Common myeloid progenitor, CD34-positive (primary cell): ENCODE measurements around the gene CILP2.
A peak's percentile ranks its signal among the peaks of the same experiment; 100 is the strongest.

Source experiments
- CTCF ChIA-PET: fragments of 350-600 bp; sonication (Branson Sonifier 250); formaldehyde crosslinking; loops from one replicate; lab custom pipeline; 2021; ENCODE audit warnings: antibody characterized with exemption; lab: Charles Lee
- POLR2A ChIA-PET: fragments of 350-600 bp; sonication (Branson Sonifier 250); formaldehyde crosslinking; loops from one replicate; lab custom pipeline; 2021; ENCODE audit warnings: antibody characterized with exemption; lab: Charles Lee
- DNase-seq, 3 donors: peaks; one replicate each; pipeline versions ENCODE4 v3.0.0 to v3.0.0-alpha.2; 2013
- H3K27ac ChIP-seq, 2 experiments: 1 replicate in 1 of 2; 2 replicates in 1 of 2; pipeline ENCODE4 v1.7.0; 2013; ENCODE audit warnings: inconsistent platforms in 2 of 2, low read length in 2 of 2, mild to moderate bottlenecking in 2 of 2, low read depth in 1 of 2, moderate library complexity in 1 of 2; ENCODE audit not compliant: severe bottlenecking in 2 of 2, insufficient read depth in 1 of 2, poor library complexity in 1 of 2
- H3K27me3 ChIP-seq, 5 experiments: replicated peaks in 2 of 5; 1 replicate in 3 of 5; 2 replicates in 2 of 5; pipeline versions ENCODE4 v1.6.1 to v1.7.0; 2013; ENCODE audit warnings: low read length in 4 of 5, mild to moderate bottlenecking in 2 of 5, moderate library complexity in 2 of 5, inconsistent platforms in 1 of 5; ENCODE audit not compliant: insufficient read depth in 5 of 5, control insufficient read depth in 4 of 5
- H3K36me3 ChIP-seq, 4 experiments: 1 replicate in 2 of 4; 2 replicates in 2 of 4; pipeline versions ENCODE4 v1.6.1 to v1.7.0; 2013; ENCODE audit warnings: low read length in 3 of 4, control low read depth in 1 of 4, mild to moderate bottlenecking in 1 of 4; ENCODE audit not compliant: control insufficient read depth in 4 of 4, insufficient read depth in 4 of 4
- H3K4me1 ChIP-seq, 4 experiments: 1 replicate in 3 of 4; 2 replicates in 1 of 4; pipeline versions ENCODE4 v1.6.1 to v1.7.1; 2013; ENCODE audit warnings: low read length in 3 of 4, mild to moderate bottlenecking in 3 of 4, control low read depth in 1 of 4, inconsistent platforms in 1 of 4, moderate library complexity in 1 of 4; ENCODE audit not compliant: control insufficient read depth in 4 of 4, insufficient read depth in 4 of 4; ENCODE audit errors: control extremely low read depth in 1 of 4
- H3K4me3 ChIP-seq, 7 experiments: 1 replicate in 4 of 7; 2 replicates in 3 of 7; pipeline versions ENCODE4 v1.5.1 to v1.7.0; 2013; ENCODE audit warnings: mild to moderate bottlenecking in 7 of 7, low read length in 6 of 7, moderate library complexity in 6 of 7, inconsistent platforms in 2 of 7, low read depth in 2 of 7, control low read depth in 1 of 7; ENCODE audit not compliant: insufficient read depth in 4 of 7, control insufficient read depth in 1 of 7; ENCODE audit errors: extremely low read depth in 1 of 7
- H3K9me3 ChIP-seq, 5 experiments: 1 replicate in 4 of 5; 2 replicates in 1 of 5; pipeline versions ENCODE4 v1.6.1 to v1.7.1; 2013; ENCODE audit warnings: low read length in 4 of 5, mild to moderate bottlenecking in 2 of 5, inconsistent platforms in 1 of 5, low read depth in 1 of 5, moderate library complexity in 1 of 5; ENCODE audit not compliant: control insufficient read depth in 4 of 5, insufficient read depth in 2 of 5; ENCODE audit errors: control extremely low read depth in 1 of 5
- WGBS: methylation state at CpG from one replicate; pipeline ENCODE4 v1.1.5; 2013; ENCODE audit not compliant: insufficient coverage; 5-methylcytosine and 5-hydroxymethylcytosine counted together

The CILP2 gene

DNA sequence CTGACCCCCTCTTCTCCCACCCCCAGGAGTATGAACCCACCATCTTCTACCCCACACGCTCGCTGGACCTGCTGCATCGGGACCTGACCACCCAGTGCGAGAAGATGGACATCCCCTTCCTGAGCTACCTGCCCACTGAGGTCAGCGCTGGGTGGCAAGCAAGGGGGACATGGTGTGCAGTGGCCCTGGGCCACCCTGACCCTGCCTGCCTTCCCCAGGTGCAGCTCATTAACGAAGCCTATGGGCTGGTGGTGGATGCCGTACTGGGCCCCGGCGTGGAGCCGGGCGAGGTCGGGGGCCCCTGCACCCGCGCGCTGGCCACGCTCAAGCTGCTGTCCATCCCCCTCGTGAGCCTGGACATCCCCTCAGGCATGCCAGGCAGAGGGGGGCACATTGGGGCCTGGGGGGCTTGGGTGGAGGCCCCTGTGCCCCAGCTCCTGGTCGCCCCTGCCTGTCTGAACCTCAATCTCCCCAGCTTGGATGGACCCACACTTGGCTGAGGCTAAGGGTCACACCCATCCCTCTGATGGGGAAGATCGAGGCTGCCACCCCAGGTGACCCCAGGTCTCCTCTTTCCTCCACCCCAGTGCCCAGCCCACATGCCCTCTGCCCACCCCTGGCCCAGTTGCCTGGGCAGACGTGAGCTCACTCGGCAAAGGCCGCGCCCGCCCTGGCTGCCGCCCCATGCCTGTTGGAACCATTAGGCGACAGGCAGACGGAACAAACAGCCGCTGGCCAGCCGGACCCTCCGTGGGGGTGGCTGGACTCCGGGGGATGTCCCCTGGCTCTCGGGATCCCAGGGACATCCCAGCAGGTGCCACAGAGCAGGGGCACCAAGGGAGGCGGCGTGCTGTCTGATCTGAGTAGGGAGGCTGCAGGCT is 2.5 kb upstream of the CILP2 start:
- Histone ChIP-seq H3K9me3 (no peaks in the 10 kb centered on the region), H3K27ac (no peak overlapping the region), H3K4me3 (no peak overlapping the region), H3K4me1 (peaks cover 0 to 27% (median 20%) of the 10 kb centered on the region in 4 experiments), H3K27me3 (peaks cover 0 to 37% (median 16%) of the 10 kb centered on the region in 5 experiments), H3K36me3 (no peaks in the 10 kb centered on the region)
- no peak for DNase-seq
- 96% methylated on average over 27 of the region's 34 CpGs for WGBS
- ChIA-PET CTCF (interaction anchor here (0.6 to 2.7 kb wide), 3 partner anchors 18 to 108 kb away, joined by 3 to 13 read pairs (median 4); partner anchors contain the start of gene GMIP), POLR2A (no interaction called here)

DNA sequence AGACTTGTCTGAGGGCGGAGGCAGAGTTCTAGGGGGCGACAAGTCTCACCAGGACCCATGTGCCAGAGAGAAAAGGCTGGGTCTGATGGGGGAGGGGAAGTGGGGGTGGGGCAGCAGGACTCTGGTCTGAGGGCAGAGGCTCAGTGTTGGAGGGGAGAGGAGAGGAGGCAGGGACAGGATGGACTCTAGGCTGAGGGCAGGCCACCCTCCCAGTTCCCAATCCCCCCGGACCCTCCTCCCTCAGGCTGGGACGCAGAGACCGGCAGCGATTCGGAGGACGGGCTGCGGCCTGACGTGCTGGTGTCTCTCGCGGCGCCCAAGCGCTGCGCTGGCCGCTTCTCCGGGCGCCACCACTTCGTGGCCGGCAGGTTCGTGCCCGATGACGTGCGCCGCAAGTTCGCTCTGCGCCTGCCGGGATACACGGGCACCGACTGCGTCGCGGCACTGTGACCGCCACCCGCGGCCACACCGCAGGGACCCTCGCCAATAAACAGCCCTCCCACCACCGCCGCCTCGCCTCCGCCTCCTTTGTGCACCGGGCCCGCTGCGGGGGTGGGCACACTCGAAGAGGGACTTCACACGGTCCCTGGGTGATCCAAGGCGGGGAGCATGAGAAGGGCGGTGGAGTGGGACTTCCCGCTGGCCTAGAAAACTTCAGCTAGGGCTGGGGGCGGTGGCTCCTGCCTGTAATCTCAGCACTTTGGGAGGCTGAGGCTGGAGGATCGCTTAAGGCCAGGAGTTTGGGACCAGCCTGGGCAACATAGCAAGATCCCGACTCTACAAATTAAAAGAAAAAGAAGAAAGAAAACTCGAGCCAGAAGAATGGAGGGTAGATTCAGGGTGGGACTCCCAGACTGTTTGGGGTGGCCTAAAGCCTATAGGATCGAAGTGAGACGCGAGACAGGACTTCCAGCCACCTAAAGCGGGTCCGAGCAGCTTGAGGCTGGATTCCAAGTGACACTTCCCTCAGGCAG is 703 bp upstream of the CILP2 start:
- peaks cover 0 to 55% (median 24%) of the 10 kb centered on the region in 5 experiments for H3K27me3 ChIP-seq
- H3K27ac ChIP-seq: no peak overlapping the region
- POLR2A ChIA-PET: no interaction called here

DNA sequence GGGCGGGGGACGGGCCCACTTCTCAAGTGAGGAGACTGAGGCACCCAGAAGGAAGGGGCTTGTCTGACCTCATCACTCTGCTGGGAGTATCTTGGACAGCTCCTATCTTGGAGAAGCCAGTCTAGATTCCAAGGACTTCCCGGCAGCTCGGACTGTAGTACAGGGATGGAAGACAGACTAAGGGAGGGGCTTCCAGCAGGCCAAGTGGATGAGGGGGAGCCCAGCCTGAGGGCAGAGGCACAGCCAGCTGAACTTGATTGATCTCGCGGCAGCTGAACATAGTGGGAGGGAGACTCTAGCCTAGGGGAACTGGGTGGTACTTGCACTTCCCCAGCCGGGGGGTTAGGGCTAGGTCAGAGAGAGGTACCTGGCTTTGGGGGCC is 711 bp downstream of the CILP2 start:
- CTCF ChIA-PET: no interaction called here
- POLR2A ChIA-PET: no interaction called here
- no peak overlapping the region for H3K4me3 ChIP-seq
- WGBS: 21% methylated on average over 6 of the region's 7 CpGs
- no peaks in the 10 kb centered on the region for H3K9me3 ChIP-seq
- H3K27me3 ChIP-seq: peaks cover 0 to 63% (median 24%) of the 10 kb centered on the region in 5 experiments
- no peak overlapping the region for H3K27ac ChIP-seq
- H3K4me1 ChIP-seq: peaks cover 0 to 41% (median 26%) of the 10 kb centered on the region in 4 experiments
- no peaks in the 10 kb centered on the region for H3K36me3 ChIP-seq
- peak in 2 of 3 donors; percentile 40 to 51 for DNase-seq

More for the DNA sequence above, 703 bp upstream of the CILP2 start:
- peak in 1 of 3 donors; percentile 43 for DNase-seq
- Histone ChIP-seq H3K4me1 (peaks cover 0 to 37% (median 27%) of the 10 kb centered on the region in 4 experiments), H3K9me3 (no peaks in the 10 kb centered on the region), H3K4me3 (peak overlapping the region in 2 of 7 experiments; percentile 11 to 17), H3K36me3 (no peaks in the 10 kb centered on the region)
- CTCF ChIA-PET: interaction anchor here (1.0 to 2.7 kb wide), 2 partner anchors 9 to 16 kb away, joined by 3 to 13 read pairs; no protein-coding TSS in a partner anchor
- WGBS: 43% methylated on average over 34 of the region's 59 CpGs

DNA sequence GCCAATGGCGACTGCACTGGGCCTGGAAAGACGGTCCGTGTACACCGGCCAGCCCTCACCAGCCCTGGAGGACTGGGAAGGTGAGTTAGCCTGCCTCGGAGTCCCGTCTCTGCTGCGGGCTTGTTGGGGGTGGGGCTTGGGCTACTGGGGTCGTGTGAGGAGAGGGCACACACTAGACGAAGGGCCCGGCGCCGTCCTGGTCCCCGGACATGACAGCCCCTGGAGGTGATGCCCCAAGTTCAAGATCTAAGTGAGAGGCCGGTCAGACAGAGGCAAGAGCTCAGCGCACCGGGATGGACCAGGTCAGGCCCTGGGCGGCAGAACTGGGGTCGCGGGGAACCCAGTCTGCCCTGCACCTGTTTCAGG is 1.6 kb downstream of the CILP2 start:
- CTCF ChIA-PET: no interaction called here

DNA sequence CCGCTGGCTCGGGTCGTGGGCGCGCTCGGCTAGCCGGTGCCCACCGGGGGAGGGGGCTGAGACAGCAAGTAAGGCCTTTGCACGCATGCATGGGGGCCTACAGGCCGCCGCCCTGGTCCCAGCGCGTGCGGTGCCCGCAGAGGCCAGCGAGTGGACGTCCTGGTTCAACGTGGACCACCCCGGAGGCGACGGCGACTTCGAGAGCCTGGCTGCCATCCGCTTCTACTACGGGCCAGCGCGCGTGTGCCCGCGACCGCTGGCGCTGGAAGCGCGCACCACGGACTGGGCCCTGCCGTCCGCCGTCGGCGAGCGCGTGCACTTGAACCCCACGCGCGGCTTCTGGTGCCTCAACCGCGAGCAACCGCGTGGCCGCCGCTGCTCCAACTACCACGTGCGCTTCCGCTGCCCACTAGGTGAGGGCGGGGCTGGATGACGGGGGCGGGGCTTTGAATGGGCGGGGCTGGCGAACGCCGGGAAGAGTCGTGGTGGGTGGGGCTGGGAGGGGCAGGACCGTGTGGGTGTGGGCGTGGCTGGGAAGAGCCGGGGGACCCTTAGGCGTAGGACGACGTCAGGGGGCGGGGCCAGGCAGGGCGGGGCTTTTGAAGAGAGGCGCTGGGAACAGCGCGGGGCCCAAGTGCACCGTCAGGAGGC is 2.1 kb downstream of the CILP2 start:
- Histone ChIP-seq H3K9me3 (peaks cover 0 to 5% (median 0%) of the 10 kb centered on the region in 5 experiments), H3K4me3 (peak overlapping the region in 5 of 7 experiments; percentile 15 to 66 (median 57)), H3K36me3 (no peaks in the 10 kb centered on the region), H3K27me3 (peaks cover 0 to 71% (median 24%) of the 10 kb centered on the region in 5 experiments), H3K27ac (no peak overlapping the region), H3K4me1 (peaks cover 0 to 41% (median 26%) of the 10 kb centered on the region in 4 experiments)
- ChIA-PET CTCF (interaction anchor here (0.8 to 0.9 kb wide), 2 partner anchors 7 to 10 kb away, joined by 3 read pairs; no protein-coding TSS in a partner anchor), POLR2A (no interaction called here)
- DNase-seq: peak; percentile 79 to 81 (median 80)
- WGBS: 13% methylated on average over 69 of the region's 74 CpGs

More for the DNA sequence above, 1.6 kb downstream of the CILP2 start:
- Histone ChIP-seq H3K4me1 (peaks cover 0 to 41% (median 26%) of the 10 kb centered on the region in 4 experiments), H3K4me3 (no peak overlapping the region), H3K9me3 (no peaks in the 10 kb centered on the region), H3K27me3 (peaks cover 0 to 70% (median 24%) of the 10 kb centered on the region in 5 experiments), H3K36me3 (no peaks in the 10 kb centered on the region), H3K27ac (no peak overlapping the region)
- DNase-seq: no peak
- POLR2A ChIA-PET: no interaction called here
- 28% methylated on average over 15 of the region's 19 CpGs for WGBS

DNA sequence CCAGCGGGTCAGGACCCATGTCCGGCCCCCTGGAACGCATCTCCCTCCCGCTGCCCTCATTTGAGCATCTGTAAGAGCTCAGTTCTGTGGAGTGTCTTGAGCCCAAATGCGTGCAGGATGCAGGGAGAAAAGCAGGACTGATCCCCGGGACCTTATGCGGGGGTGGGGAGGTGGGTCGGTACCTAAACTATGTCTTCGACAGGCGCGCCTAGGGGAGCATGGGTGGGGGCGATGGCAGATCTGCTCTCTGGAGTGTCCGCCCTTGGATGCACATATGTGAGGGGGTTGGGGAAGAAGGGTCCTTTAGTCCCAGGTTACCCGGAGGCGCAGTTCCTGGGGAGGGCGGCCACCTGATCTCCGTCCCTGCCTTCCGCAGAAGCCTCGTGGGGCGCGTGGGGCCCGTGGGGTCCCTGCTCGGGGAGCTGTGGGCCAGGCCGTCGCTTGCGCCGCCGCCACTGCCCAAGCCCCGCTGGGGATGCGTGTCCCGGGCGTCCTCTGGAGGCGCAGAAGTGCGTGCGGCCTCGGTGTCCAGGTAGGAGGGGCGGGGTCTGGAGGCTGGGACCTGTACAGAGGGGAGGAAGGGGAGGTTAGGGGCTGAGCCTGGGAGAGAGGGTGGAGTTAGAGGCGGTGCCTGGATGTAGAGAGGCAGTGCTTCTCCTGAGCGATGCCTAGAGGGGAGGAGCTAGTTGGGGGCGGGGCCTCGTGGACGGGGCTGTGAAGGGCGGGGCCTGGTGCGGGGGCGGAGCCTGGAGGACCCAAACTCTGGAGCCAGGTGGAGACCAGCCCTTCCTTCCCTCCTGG is 2.9 kb downstream of the CILP2 start:
- peaks cover 0 to 41% (median 26%) of the 10 kb centered on the region in 4 experiments for H3K4me1 ChIP-seq
- CTCF ChIA-PET: interaction anchor here (0.8 to 1.0 kb wide), 4 partner anchors 8 to 27 kb away, joined by 3 read pairs; no protein-coding TSS in a partner anchor
- peaks cover 0 to 5% (median 0%) of the 10 kb centered on the region in 5 experiments for H3K9me3 ChIP-seq
- 3% methylated on average over 31 of the region's 45 CpGs for WGBS
- peak overlapping the region in 6 of 7 experiments; percentile 15 to 66 (median 53) for H3K4me3 ChIP-seq
- peak; percentile 52 to 81 (median 76) for DNase-seq
- POLR2A ChIA-PET: no interaction called here
- H3K36me3 ChIP-seq: no peaks in the 10 kb centered on the region
- no peak overlapping the region for H3K27ac ChIP-seq
- H3K27me3 ChIP-seq: peaks cover 0 to 71% (median 24%) of the 10 kb centered on the region in 5 experiments
